Cardiac muscle cell (in vitro differentiated cells and primary cell): Measurements from ENCODE around the gene ARHGAP15. TPM values are rescaled to one million over a fixed set of nuclear protein-coding genes. Genes with fewer than 3 reads are reported as not detected.

Experiments
- DNase-seq, 2 donors: peaks; one replicate each; pipeline versions ENCODE4 v3.0.0 to v3.0.0-alpha.2; 2010 to 2017; ENCODE audit warnings: low read depth in 1 of 2, low spot score in 1 of 2
- H3K27ac ChIP-seq: fragments of 200-600 bp; sonication (generic); 2 replicates; pipeline ENCODE4 v1.5.1; 2016
- H3K27me3 ChIP-seq: fragments of 200-600 bp; sonication (generic); 2 replicates; pipeline ENCODE4 v1.6.0; 2016; ENCODE audit warnings: control low read depth
- H3K36me3 ChIP-seq: fragments of 200-600 bp; sonication (generic); 2 replicates; pipeline ENCODE4 v1.5.1; 2016; ENCODE audit warnings: control low read depth
- H3K4me1 ChIP-seq: fragments of 200-600 bp; sonication (generic); 2 replicates; pipeline ENCODE4 v1.8.1; 2017; ENCODE audit warnings: low read depth, mild to moderate bottlenecking, mixed run types
- H3K4me3 ChIP-seq: fragments of 200-600 bp; sonication (generic); 2 replicates; pipeline ENCODE4 v1.5.1; 2016; ENCODE audit warnings: mild to moderate bottlenecking
- H3K9me3 ChIP-seq: fragments of 200-600 bp; sonication (generic); 2 replicates; pipeline ENCODE4 v1.5.1; 2017; ENCODE audit warnings: low read depth, mild to moderate bottlenecking, control low read depth
- polyA plus RNA-seq: library from polyadenylated mRNA; unstranded; fragments of >200 nt; fragmentation: Nextera tagmentation; extraction: Ambion mirVana; gene quantifications from 2 replicates; pipeline ENCODE4 v1.2.1, GENCODE V29; 2016
- total RNA-seq: library from RNA; depleted of rRNA; stranded (reverse); fragments of >200 nt; gene quantifications from 2 replicates; pipeline ENCODE4 v1.2.3, GENCODE V29; 2016
- TF ChIP-seq, protein P1 (sequence below): IDR thresholded peaks from 2 replicates; pipeline ENCODE4 v1.5.1; 2012; ENCODE audit warnings: low read depth, mild to moderate bottlenecking, low read length

The ARHGAP15 gene
- total and polyA plus RNA-seq, 2 experiments from 2014 or later: not detected

DNA sequence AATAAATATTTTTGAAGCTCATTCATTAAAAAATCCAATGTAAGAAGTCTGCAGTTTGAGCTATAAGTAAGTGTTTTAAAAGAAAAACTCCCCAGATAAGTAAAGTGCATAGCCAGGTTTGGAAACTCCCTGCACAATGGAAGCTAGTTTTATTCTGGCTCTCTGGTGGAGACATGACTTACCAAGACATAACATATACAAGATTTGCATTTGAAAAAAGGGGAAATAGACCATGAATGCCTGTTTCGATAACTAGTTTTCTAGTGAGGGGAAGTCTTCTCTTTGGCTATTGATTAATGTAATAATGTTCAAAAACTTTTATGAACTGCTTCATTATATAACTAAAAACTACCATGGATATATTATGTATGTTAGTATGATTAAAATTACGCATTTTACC lies 435.2 kb downstream of the ARHGAP15 start:
- H3K4me3 ChIP-seq: no peak overlapping the region
- H3K27ac ChIP-seq: no peak overlapping the region
- no peaks in the 10 kb centered on the region for H3K36me3 ChIP-seq
- TF ChIP-seq, protein P1, sequence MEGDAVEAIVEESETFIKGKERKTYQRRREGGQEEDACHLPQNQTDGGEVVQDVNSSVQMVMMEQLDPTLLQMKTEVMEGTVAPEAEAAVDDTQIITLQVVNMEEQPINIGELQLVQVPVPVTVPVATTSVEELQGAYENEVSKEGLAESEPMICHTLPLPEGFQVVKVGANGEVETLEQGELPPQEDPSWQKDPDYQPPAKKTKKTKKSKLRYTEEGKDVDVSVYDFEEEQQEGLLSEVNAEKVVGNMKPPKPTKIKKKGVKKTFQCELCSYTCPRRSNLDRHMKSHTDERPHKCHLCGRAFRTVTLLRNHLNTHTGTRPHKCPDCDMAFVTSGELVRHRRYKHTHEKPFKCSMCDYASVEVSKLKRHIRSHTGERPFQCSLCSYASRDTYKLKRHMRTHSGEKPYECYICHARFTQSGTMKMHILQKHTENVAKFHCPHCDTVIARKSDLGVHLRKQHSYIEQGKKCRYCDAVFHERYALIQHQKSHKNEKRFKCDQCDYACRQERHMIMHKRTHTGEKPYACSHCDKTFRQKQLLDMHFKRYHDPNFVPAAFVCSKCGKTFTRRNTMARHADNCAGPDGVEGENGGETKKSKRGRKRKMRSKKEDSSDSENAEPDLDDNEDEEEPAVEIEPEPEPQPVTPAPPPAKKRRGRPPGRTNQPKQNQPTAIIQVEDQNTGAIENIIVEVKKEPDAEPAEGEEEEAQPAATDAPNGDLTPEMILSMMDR: no peak
- DNase-seq: no peak
- no peaks in the 10 kb centered on the region for H3K4me1 ChIP-seq
- no peaks in the 10 kb centered on the region for H3K9me3 ChIP-seq
- no peaks in the 10 kb centered on the region for H3K27me3 ChIP-seq

DNA sequence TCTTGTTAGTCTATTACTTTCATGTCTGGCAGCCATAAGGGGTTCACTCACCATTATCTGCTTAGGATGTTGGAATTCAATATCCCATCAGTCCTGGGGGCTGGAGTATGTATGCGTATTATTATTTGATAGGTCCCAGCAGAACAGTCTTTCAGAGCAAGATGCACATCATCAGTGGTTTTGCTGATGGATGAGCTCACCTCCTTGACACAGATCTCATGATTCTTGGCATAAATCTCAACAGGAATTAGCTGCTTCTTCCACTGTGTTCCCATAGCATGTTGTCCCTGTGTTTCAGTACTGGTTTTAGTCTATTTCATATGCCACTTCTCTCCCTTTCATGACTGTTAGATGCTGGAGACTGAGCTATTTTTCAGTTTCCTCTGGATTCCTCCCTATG lies 442.5 kb downstream of the ARHGAP15 start:
- no peak for DNase-seq
- no peaks in the 10 kb centered on the region for H3K4me1 ChIP-seq
- H3K4me3 ChIP-seq: no peak overlapping the region
- H3K9me3 ChIP-seq: no peaks in the 10 kb centered on the region
- no peaks in the 10 kb centered on the region for H3K36me3 ChIP-seq
- no peaks in the 10 kb centered on the region for H3K27me3 ChIP-seq
- TF ChIP-seq, protein P1: no peak
- H3K27ac ChIP-seq: no peak overlapping the region

GRCh38 chr2:143572421-143572820 lies 443.2 kb downstream of the ARHGAP15 start:
- DNase-seq: no peak
- no peaks in the 10 kb centered on the region for H3K36me3 ChIP-seq
- no peak overlapping the region for H3K27ac ChIP-seq
- no peaks in the 10 kb centered on the region for H3K4me1 ChIP-seq
- TF ChIP-seq, protein P1: no peak
- H3K9me3 ChIP-seq: no peaks in the 10 kb centered on the region
- H3K27me3 ChIP-seq: no peaks in the 10 kb centered on the region
- H3K4me3 ChIP-seq: no peak overlapping the region

DNA sequence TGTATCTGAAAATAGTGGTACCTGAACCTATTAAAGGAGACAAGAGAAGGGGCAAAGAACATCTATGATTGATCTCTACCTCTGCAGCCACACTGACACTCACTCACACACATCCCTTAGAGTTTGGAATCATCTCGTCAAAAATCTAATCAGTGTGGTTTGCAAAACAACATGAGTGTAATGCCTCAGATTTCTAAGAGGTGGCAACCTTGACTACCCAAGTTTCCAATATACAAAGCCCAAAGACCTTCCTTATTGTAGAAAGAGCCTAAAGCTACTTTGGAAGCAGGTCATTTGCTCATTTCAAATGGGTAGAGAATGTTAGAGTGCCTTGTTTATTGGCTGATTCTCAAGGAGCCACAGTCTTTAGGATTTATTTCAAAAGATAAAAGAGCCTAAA lies 444.9 kb downstream of the ARHGAP15 start:
- H3K4me1 ChIP-seq: no peaks in the 10 kb centered on the region
- no peak overlapping the region for H3K27ac ChIP-seq
- no peaks in the 10 kb centered on the region for H3K27me3 ChIP-seq
- H3K9me3 ChIP-seq: no peaks in the 10 kb centered on the region
- DNase-seq: no peak
- TF ChIP-seq, protein P1: no peak
- H3K4me3 ChIP-seq: no peak overlapping the region
- no peaks in the 10 kb centered on the region for H3K36me3 ChIP-seq

GRCh38 chr2:143575340-143575739 lies 446.1 kb downstream of the ARHGAP15 start:
- H3K9me3 ChIP-seq: no peaks in the 10 kb centered on the region
- H3K4me3 ChIP-seq: no peak overlapping the region
- H3K36me3 ChIP-seq: no peaks in the 10 kb centered on the region
- H3K27me3 ChIP-seq: no peaks in the 10 kb centered on the region
- H3K4me1 ChIP-seq: no peaks in the 10 kb centered on the region
- H3K27ac ChIP-seq: no peak overlapping the region
- peak; percentile 31 to 48 for DNase-seq
- TF ChIP-seq, protein P1: peak; percentile 55

- Histone ChIP-seq H3K4me3 (no peak overlapping the region), H3K36me3 (no peaks in the 10 kb centered on the region), H3K4me1 (peaks cover 12% of the 10 kb centered on the region), H3K27ac (no peak overlapping the region), H3K9me3 (no peaks in the 10 kb centered on the region), H3K27me3 (no peaks in the 10 kb centered on the region)
- TF ChIP-seq, protein P1: no peak
- no peak for DNase-seq
Observed at GRCh38 chr2:143577489-143577888, 448.3 kb downstream of the ARHGAP15 start.
